NCI-H1436 treated with DMSO at 0.1 percent for 48 hours (cell line): ENCODE measurements around the gene CDK19.
"Not testable (repeated sequence)": the region's sequence is repeated elsewhere in the genome, so short reads cannot be mapped to it uniquely, and the experiment has no call there.

Experiments
- DNase-seq: peaks from one replicate; lab custom pipeline; 2025; lab: John Stamatoyannopoulos, UW

Gene CDK19

GRCh38 chr6:110756817-110757216 is 58.5 kb downstream of the CDK19 start:
- no peak for DNase-seq

GRCh38 chr6:110755411-110755834 is 59.8 kb downstream of the CDK19 start:
- no peak for DNase-seq

- not testable (repeated sequence) for DNase-seq
Observed at GRCh38 chr6:110753936-110754668, 61.2 kb downstream of the CDK19 start.

- DNase-seq = no peak
Observed at GRCh38 chr6:110748453-110748852, 66.8 kb downstream of the CDK19 start.

GRCh38 chr6:110746680-110747079 is 68.6 kb downstream of the CDK19 start:
- no peak for DNase-seq

GRCh38 chr6:110744991-110745390 is 70.3 kb downstream of the CDK19 start:
- DNase-seq = no peak

- not testable (repeated sequence) for DNase-seq
Observed at GRCh38 chr6:110742552-110742951, 72.7 kb downstream of the CDK19 start.

GRCh38 chr6:110741517-110741916 is 73.8 kb downstream of the CDK19 start:
- DNase-seq = no peak

- DNase-seq = no peak
Observed at GRCh38 chr6:110738899-110739365, 76.3 kb downstream of the CDK19 start.

- DNase-seq = no peak
Observed at GRCh38 chr6:110735666-110736065, 79.6 kb downstream of the CDK19 start.

- DNase-seq = no peak
Observed at GRCh38 chr6:110731898-110732297, 83.4 kb downstream of the CDK19 start.

- no peak for DNase-seq
Observed at GRCh38 chr6:110731196-110731595, 84.1 kb downstream of the CDK19 start.

- no peak for DNase-seq
Observed at GRCh38 chr6:110728501-110728900, 86.8 kb downstream of the CDK19 start.

- DNase-seq = no peak
Observed at GRCh38 chr6:110723017-110723416, 92.3 kb downstream of the CDK19 start.

- DNase-seq = no peak
Observed at GRCh38 chr6:110720066-110720465, 95.2 kb downstream of the CDK19 start.

GRCh38 chr6:110719601-110720000 is 95.7 kb downstream of the CDK19 start:
- not testable (repeated sequence) for DNase-seq

GRCh38 chr6:110714143-110714542 is 101.1 kb downstream of the CDK19 start:
- no peak for DNase-seq

- DNase-seq = no peak
Observed at GRCh38 chr6:110712238-110712637, 103.0 kb downstream of the CDK19 start.

- DNase-seq = no peak
Observed at GRCh38 chr6:110710115-110710514, 105.2 kb downstream of the CDK19 start.

GRCh38 chr6:110708295-110708950 is 106.8 kb downstream of the CDK19 start:
- no peak for DNase-seq

- no peak for DNase-seq
Observed at GRCh38 chr6:110705543-110705942, 109.7 kb downstream of the CDK19 start.

GRCh38 chr6:110703906-110704594 is 111.2 kb downstream of the CDK19 start:
- DNase-seq = no peak
